Activated CD4-positive, alpha-beta memory T cell treated with anti-CD3 and anti-CD28 coated beads for 36 hours (primary cell): ENCODE measurements around the gene SLC44A1. TPM values are rescaled to one million over a fixed set of nuclear protein-coding genes. Genes with fewer than 3 reads are reported as not detected.

ENCODE experiments used
- CTCF ChIA-PET: fragments of 350-600 bp; sonication (Branson Sonifier 250); formaldehyde crosslinking; loops from one replicate; lab custom pipeline; 2021; ENCODE audit warnings: antibody characterized with exemption, inconsistent platforms; lab: Charles Lee
- POLR2A ChIA-PET: fragments of 350-600 bp; sonication (Branson Sonifier 250); formaldehyde crosslinking; loops from one replicate; lab custom pipeline; 2021; ENCODE audit warnings: antibody characterized with exemption; lab: Charles Lee
- DNase-seq: peaks from one replicate; pipeline ENCODE4 v3.0.0-alpha.2; 2020
- H3K27ac Mint-ChIP-seq: one replicate; pipeline ENCODE4 v1.8.0; 2021; ENCODE audit warnings: mixed read lengths
- H3K27me3 Mint-ChIP-seq: one replicate; pipeline ENCODE4 v1.8.0; 2021; ENCODE audit warnings: mixed read lengths
- H3K36me3 Mint-ChIP-seq: one replicate; pipeline ENCODE4 v1.8.0; 2021; ENCODE audit warnings: mixed read lengths
- H3K4me1 Mint-ChIP-seq: one replicate; pipeline ENCODE4 v1.8.0; 2021; ENCODE audit warnings: low read depth, mixed read lengths
- H3K4me3 Mint-ChIP-seq: one replicate; pipeline ENCODE4 v1.8.0; 2021; ENCODE audit warnings: mild to moderate bottlenecking, mixed read lengths
- H3K9me3 Mint-ChIP-seq: one replicate; pipeline ENCODE4 v1.8.0; 2021; ENCODE audit warnings: mixed read lengths
- intact Hi-C: fragments of 100-400 bp; cut with micrococcal nuclease; formaldehyde crosslinking; loops from one replicate; pipeline ENCODE4 v1.15.1; 2023
- total RNA-seq, 2 experiments: library from RNA; stranded (reverse); gene quantifications; one replicate each; pipeline ENCODE4 v1.2.3, GENCODE V29; 2021

The SLC44A1 gene
- total RNA-seq, 2 experiments from 2014 or later, result 11.8 to 12.2 TPM

- H3K4me3 Mint-ChIP-seq, result no peak overlapping the region
- DNase-seq, result no peak
- intact Hi-C loops, result no loop called here
- CTCF ChIA-PET, result no interaction called here
- H3K9me3 Mint-ChIP-seq, result no peaks in the 10 kb centered on the region
- no peak overlapping the region for H3K27ac Mint-ChIP-seq
- H3K4me1 Mint-ChIP-seq, result peaks cover 2% of the 10 kb centered on the region
- H3K36me3 Mint-ChIP-seq, result peaks cover 2% of the 10 kb centered on the region
- POLR2A ChIA-PET, result no interaction called here
- H3K27me3 Mint-ChIP-seq, result no peaks in the 10 kb centered on the region
Measured at GRCh38 chr9:105309531-105309931, 65.1 kb downstream of the SLC44A1 start.

- intact Hi-C loops, result no loop called here
- Mint-ChIP-seq H3K36me3 (peaks cover 2% of the 10 kb centered on the region), H3K4me3 (no peak overlapping the region), H3K9me3 (no peaks in the 10 kb centered on the region), H3K27me3 (no peaks in the 10 kb centered on the region), H3K4me1 (peaks cover 2% of the 10 kb centered on the region), H3K27ac (no peak overlapping the region)
- CTCF ChIA-PET, result no interaction called here
- no peak for DNase-seq
- POLR2A ChIA-PET, result no interaction called here
Measured at GRCh38 chr9:105311306-105311705, 66.9 kb downstream of the SLC44A1 start.

GRCh38 chr9:105313238-105313637, 68.8 kb downstream of the SLC44A1 start:
- no peaks in the 10 kb centered on the region for H3K27me3 Mint-ChIP-seq
- H3K4me3 Mint-ChIP-seq, result no peak overlapping the region
- ChIA-PET CTCF (no interaction called here), POLR2A (no interaction called here)
- no peak for DNase-seq
- H3K36me3 Mint-ChIP-seq, result peaks cover 6% of the 10 kb centered on the region
- H3K4me1 Mint-ChIP-seq, result peaks cover 2% of the 10 kb centered on the region
- intact Hi-C loops, result no loop called here
- H3K27ac Mint-ChIP-seq, result no peak overlapping the region
- no peaks in the 10 kb centered on the region for H3K9me3 Mint-ChIP-seq

GRCh38 chr9:105316703-105317102, 72.3 kb downstream of the SLC44A1 start:
- CTCF ChIA-PET, result no interaction called here

GRCh38 chr9:105318729-105319191, 74.3 kb downstream of the SLC44A1 start:
- CTCF ChIA-PET, result no interaction called here
- Mint-ChIP-seq H3K36me3 (peaks cover 4% of the 10 kb centered on the region), H3K4me3 (no peak overlapping the region), H3K27ac (no peak overlapping the region), H3K27me3 (no peaks in the 10 kb centered on the region), H3K9me3 (no peaks in the 10 kb centered on the region), H3K4me1 (no peaks in the 10 kb centered on the region)
- no peak for DNase-seq
- intact Hi-C loops, result no loop called here
- POLR2A ChIA-PET, result no interaction called here

More at GRCh38 chr9:105316703-105317102, 72.3 kb downstream of the SLC44A1 start:
- POLR2A ChIA-PET, result no interaction called here
- Mint-ChIP-seq H3K36me3 (peaks cover 4% of the 10 kb centered on the region), H3K4me1 (no peaks in the 10 kb centered on the region), H3K27ac (no peak overlapping the region), H3K9me3 (no peaks in the 10 kb centered on the region), H3K27me3 (no peaks in the 10 kb centered on the region), H3K4me3 (no peak overlapping the region)
- no peak for DNase-seq
- intact Hi-C loops, result no loop called here

- CTCF ChIA-PET, result no interaction called here
Measured at GRCh38 chr9:105319202-105319813, 74.9 kb downstream of the SLC44A1 start.

GRCh38 chr9:105320568-105320967, 76.1 kb downstream of the SLC44A1 start:
- no peaks in the 10 kb centered on the region for H3K27me3 Mint-ChIP-seq
- no peak overlapping the region for H3K27ac Mint-ChIP-seq
- DNase-seq, result no peak
- peaks cover 5% of the 10 kb centered on the region for H3K36me3 Mint-ChIP-seq
- ChIA-PET CTCF (no interaction called here), POLR2A (no interaction called here)
- no peaks in the 10 kb centered on the region for H3K9me3 Mint-ChIP-seq
- no peaks in the 10 kb centered on the region for H3K4me1 Mint-ChIP-seq
- H3K4me3 Mint-ChIP-seq, result no peak overlapping the region
- intact Hi-C loops, result no loop called here

More at GRCh38 chr9:105319202-105319813, 74.9 kb downstream of the SLC44A1 start:
- Mint-ChIP-seq H3K27ac (no peak overlapping the region), H3K36me3 (peaks cover 4% of the 10 kb centered on the region), H3K4me1 (no peaks in the 10 kb centered on the region), H3K4me3 (no peak overlapping the region), H3K9me3 (no peaks in the 10 kb centered on the region), H3K27me3 (no peaks in the 10 kb centered on the region)
- no peak for DNase-seq
- intact Hi-C loops, result no loop called here
- POLR2A ChIA-PET, result no interaction called here

GRCh38 chr9:105328296-105328695, 83.8 kb downstream of the SLC44A1 start:
- H3K4me1 Mint-ChIP-seq, result peaks cover 8% of the 10 kb centered on the region
- intact Hi-C loops, result no loop called here
- no peak overlapping the region for H3K4me3 Mint-ChIP-seq
- H3K27ac Mint-ChIP-seq, result no peak overlapping the region
- ChIA-PET POLR2A (no interaction called here), CTCF (no interaction called here)
- no peaks in the 10 kb centered on the region for H3K9me3 Mint-ChIP-seq
- DNase-seq, result no peak
- peaks cover 2% of the 10 kb centered on the region for H3K36me3 Mint-ChIP-seq
- no peaks in the 10 kb centered on the region for H3K27me3 Mint-ChIP-seq

GRCh38 chr9:105328872-105329718, 84.6 kb downstream of the SLC44A1 start:
- H3K27me3 Mint-ChIP-seq, result no peaks in the 10 kb centered on the region
- H3K4me1 Mint-ChIP-seq, result peaks cover 8% of the 10 kb centered on the region
- POLR2A ChIA-PET, result no interaction called here
- H3K9me3 Mint-ChIP-seq, result no peaks in the 10 kb centered on the region
- no peak for DNase-seq
- H3K27ac Mint-ChIP-seq, result no peak overlapping the region
- CTCF ChIA-PET, result no interaction called here
- intact Hi-C loops, result no loop called here
- H3K4me3 Mint-ChIP-seq, result no peak overlapping the region
- peaks cover 2% of the 10 kb centered on the region for H3K36me3 Mint-ChIP-seq

- DNase-seq, result no peak
- ChIA-PET CTCF (no interaction called here), POLR2A (no interaction called here)
- Mint-ChIP-seq H3K27me3 (no peaks in the 10 kb centered on the region), H3K36me3 (peaks cover 2% of the 10 kb centered on the region), H3K4me3 (no peak overlapping the region), H3K27ac (no peak overlapping the region), H3K9me3 (no peaks in the 10 kb centered on the region), H3K4me1 (peaks cover 8% of the 10 kb centered on the region)
- intact Hi-C loops, result no loop called here
Measured at GRCh38 chr9:105329719-105330062, 85.2 kb downstream of the SLC44A1 start.

GRCh38 chr9:105330201-105330600, 85.8 kb downstream of the SLC44A1 start:
- intact Hi-C loops, result no loop called here
- POLR2A ChIA-PET, result no interaction called here
- no peaks in the 10 kb centered on the region for H3K36me3 Mint-ChIP-seq
- peaks cover 8% of the 10 kb centered on the region for H3K4me1 Mint-ChIP-seq
- H3K27ac Mint-ChIP-seq, result no peak overlapping the region
- CTCF ChIA-PET, result no interaction called here
- DNase-seq, result no peak
- H3K27me3 Mint-ChIP-seq, result no peaks in the 10 kb centered on the region
- no peak overlapping the region for H3K4me3 Mint-ChIP-seq
- H3K9me3 Mint-ChIP-seq, result no peaks in the 10 kb centered on the region

GRCh38 chr9:105330755-105331154, 86.3 kb downstream of the SLC44A1 start:
- intact Hi-C loops, result no loop called here
- CTCF ChIA-PET, result no interaction called here
- H3K27me3 Mint-ChIP-seq, result no peaks in the 10 kb centered on the region
- no peak for DNase-seq
- H3K9me3 Mint-ChIP-seq, result no peaks in the 10 kb centered on the region
- no peak overlapping the region for H3K4me3 Mint-ChIP-seq
- peaks cover 8% of the 10 kb centered on the region for H3K4me1 Mint-ChIP-seq
- no peak overlapping the region for H3K27ac Mint-ChIP-seq
- POLR2A ChIA-PET, result no interaction called here
- peaks cover 2% of the 10 kb centered on the region for H3K36me3 Mint-ChIP-seq

GRCh38 chr9:105331160-105331559, 86.7 kb downstream of the SLC44A1 start:
- DNase-seq, result no peak
- no peaks in the 10 kb centered on the region for H3K9me3 Mint-ChIP-seq
- ChIA-PET CTCF (no interaction called here), POLR2A (no interaction called here)
- H3K4me3 Mint-ChIP-seq, result no peak overlapping the region
- H3K27me3 Mint-ChIP-seq, result no peaks in the 10 kb centered on the region
- peaks cover 2% of the 10 kb centered on the region for H3K36me3 Mint-ChIP-seq
- peaks cover 8% of the 10 kb centered on the region for H3K4me1 Mint-ChIP-seq
- intact Hi-C loops, result no loop called here
- no peak overlapping the region for H3K27ac Mint-ChIP-seq
